ENCODE data around the gene USP28.

USP28 gene

GRCh38 chr11:113876798-113877669 lies 1.7 kb upstream of the USP28 start:
- no peak for DNase-seq (ENCODE audit: low read depth in 3 of 3)

- no peak for DNase-seq (ENCODE audit: low read depth in 3 of 3)
These were observed 864 bp upstream of the USP28 start for GRCh38 chr11:113876074-113876797.

- DNase-seq (ENCODE audit: low read depth in 3 of 3): peak in 1 of 3 experiments; percentile 6
These were observed 665 bp downstream of the USP28 start for GRCh38 chr11:113874581-113875233.

- no peak for DNase-seq (ENCODE audit: low read depth in 3 of 3)
These were observed 1.3 kb downstream of the USP28 start for GRCh38 chr11:113874096-113874495.

GRCh38 chr11:113873236-113873626 lies 2.1 kb downstream of the USP28 start:
- no peak for DNase-seq (ENCODE audit: low read depth in 3 of 3)

GRCh38 chr11:113871336-113871735 lies 4.0 kb downstream of the USP28 start:
- DNase-seq (ENCODE audit: low read depth in 3 of 3): no peak

GRCh38 chr11:113867843-113868503 lies 7.4 kb downstream of the USP28 start:
- DNase-seq (ENCODE audit: low read depth in 3 of 3): no peak

- no peak for DNase-seq (ENCODE audit: low read depth in 3 of 3)
These were observed 9.5 kb downstream of the USP28 start for GRCh38 chr11:113865873-113866272.

- no peak for DNase-seq (ENCODE audit: low read depth in 3 of 3)
These were observed 11.0 kb downstream of the USP28 start for GRCh38 chr11:113864410-113864809.

GRCh38 chr11:113862435-113862834 lies 12.9 kb downstream of the USP28 start:
- no peak for DNase-seq (ENCODE audit: low read depth in 3 of 3)

- no peak for DNase-seq (ENCODE audit: low read depth in 3 of 3)
These were observed 15.7 kb downstream of the USP28 start for GRCh38 chr11:113859665-113860064.

- no peak for DNase-seq (ENCODE audit: low read depth in 3 of 3)
These were observed 18.2 kb downstream of the USP28 start for GRCh38 chr11:113856966-113857759.

- no peak for DNase-seq (ENCODE audit: low read depth in 3 of 3)
These were observed 19.6 kb downstream of the USP28 start for GRCh38 chr11:113855803-113856202.

- no peak for DNase-seq (ENCODE audit: low read depth in 3 of 3)
These were observed 25.2 kb downstream of the USP28 start for GRCh38 chr11:113850188-113850587.

GRCh38 chr11:113849713-113850112 lies 25.7 kb downstream of the USP28 start:
- no peak for DNase-seq (ENCODE audit: low read depth in 3 of 3)

- DNase-seq (ENCODE audit: low read depth in 3 of 3): no peak
These were observed 27.8 kb downstream of the USP28 start for GRCh38 chr11:113847580-113847979.

- no peak for DNase-seq (ENCODE audit: low read depth in 3 of 3)
These were observed 28.3 kb downstream of the USP28 start for GRCh38 chr11:113847111-113847510.

GRCh38 chr11:113841691-113842090 lies 33.7 kb downstream of the USP28 start:
- DNase-seq (ENCODE audit: low read depth in 3 of 3): no peak

GRCh38 chr11:113840932-113841664 lies 34.3 kb downstream of the USP28 start:
- DNase-seq (ENCODE audit: low read depth in 3 of 3): no peak

- no peak for DNase-seq (ENCODE audit: low read depth in 3 of 3)
These were observed 35.5 kb downstream of the USP28 start for GRCh38 chr11:113839842-113840241.

Data from stimulated activated CD4-positive, alpha-beta T cell treated with anti-CD3 and anti-CD28 coated beads, TNF-alpha, amount 100 ng/mL, for 24 hours (primary cell).